ENCODE results near the gene NUDT14. TPM values are rescaled to one million over a fixed set of nuclear protein-coding genes. Genes with fewer than 3 reads are reported as not detected.
A peak's percentile ranks its signal among the peaks of the same experiment; 100 is the strongest.

Gene NUDT14
- total RNA-seq, 1 donor from 2014 or later = 33.2 TPM

- peak; percentile 93 for DNase-seq (ENCODE audit: low read depth)
These were observed 31.6 kb upstream of the NUDT14 start for GRCh38 chr14:105212541-105213300.

GRCh38 chr14:105211758-105212089, 30.6 kb upstream of the NUDT14 start:
- no peak for DNase-seq (ENCODE audit: low read depth)

GRCh38 chr14:105211086-105211757, 30.1 kb upstream of the NUDT14 start:
- DNase-seq (ENCODE audit: low read depth) = no peak

GRCh38 chr14:105210266-105211025, 29.3 kb upstream of the NUDT14 start:
- no peak for DNase-seq (ENCODE audit: low read depth)

- DNase-seq (ENCODE audit: low read depth) = no peak
These were observed 28.5 kb upstream of the NUDT14 start for GRCh38 chr14:105209646-105210045.

- DNase-seq (ENCODE audit: low read depth) = no peak
These were observed 28.0 kb upstream of the NUDT14 start for GRCh38 chr14:105209091-105209490.

GRCh38 chr14:105208738-105209075, 27.6 kb upstream of the NUDT14 start:
- DNase-seq (ENCODE audit: low read depth) = no peak

- no peak for DNase-seq (ENCODE audit: low read depth)
These were observed 27.1 kb upstream of the NUDT14 start for GRCh38 chr14:105207996-105208737.

GRCh38 chr14:105207460-105207901, 26.4 kb upstream of the NUDT14 start:
- DNase-seq (ENCODE audit: low read depth) = no peak

GRCh38 chr14:105206873-105207272, 25.8 kb upstream of the NUDT14 start:
- DNase-seq (ENCODE audit: low read depth) = no peak

GRCh38 chr14:105205673-105206208, 24.6 kb upstream of the NUDT14 start:
- peak; percentile 80 for DNase-seq (ENCODE audit: low read depth)

GRCh38 chr14:105204931-105205672, 24.0 kb upstream of the NUDT14 start:
- DNase-seq (ENCODE audit: low read depth) = no peak

GRCh38 chr14:105204206-105204930, 23.3 kb upstream of the NUDT14 start:
- no peak for DNase-seq (ENCODE audit: low read depth)

GRCh38 chr14:105203701-105204100, 22.6 kb upstream of the NUDT14 start:
- DNase-seq (ENCODE audit: low read depth) = no peak

GRCh38 chr14:105203057-105203531, 22.0 kb upstream of the NUDT14 start:
- peak; percentile 71 for DNase-seq (ENCODE audit: low read depth)

GRCh38 chr14:105201925-105202513, 20.9 kb upstream of the NUDT14 start:
- DNase-seq (ENCODE audit: low read depth) = no peak

- DNase-seq (ENCODE audit: low read depth) = no peak
These were observed 20.2 kb upstream of the NUDT14 start for GRCh38 chr14:105201156-105201924.

GRCh38 chr14:105200641-105201040, 19.5 kb upstream of the NUDT14 start:
- no peak for DNase-seq (ENCODE audit: low read depth)

Measured in myocyte (in vitro differentiated cells).